GM23338 (cell line): Measurements from ENCODE around the gene TAOK3. TPM values are rescaled to one million over a fixed set of nuclear protein-coding genes. Genes with fewer than 3 reads are reported as not detected.

ENCODE experiments used
- ATAC-seq: fragments of 200-7000 bp; cut with Tn5 transposase; 3 replicates; pipeline ENCODE4 v1.9.1; 2020
- DNase-seq: peaks from one replicate; pipeline ENCODE4 v3.0.0-alpha.2; 2015; ENCODE audit warnings: low spot score
- H2AFZ ChIP-seq: fragments of 200-600 bp; sonication (generic); 2 replicates; pipeline ENCODE4 v1.8.0; 2016; ENCODE audit warnings: antibody characterized with exemption, mild to moderate bottlenecking, moderate library complexity
- H3F3A ChIP-seq: fragments of 200-600 bp; sonication (generic); replicated peaks from 2 replicates; pipeline ENCODE4 v1.8.0; 2017; ENCODE audit warnings: antibody characterized with exemption, mixed run types, low read depth
- H3K27ac ChIP-seq: fragments of 200-600 bp; sonication (generic); 2 replicates; pipeline ENCODE4 v1.6.1; 2016; ENCODE audit warnings: low read depth
- H3K27me3 ChIP-seq: fragments of 200-600 bp; sonication (generic); 2 replicates; pipeline ENCODE4 v1.8.0; 2016; ENCODE audit warnings: mild to moderate bottlenecking, mixed run types, moderate library complexity; ENCODE audit not compliant: insufficient read depth
- H3K36me3 ChIP-seq: fragments of 200-600 bp; sonication (generic); 2 replicates; pipeline ENCODE4 v1.8.0; 2016; ENCODE audit warnings: mild to moderate bottlenecking; ENCODE audit not compliant: insufficient read depth
- H3K4me1 ChIP-seq: fragments of 200-600 bp; sonication (generic); 2 replicates; pipeline ENCODE4 v1.8.0; 2016; ENCODE audit warnings: mild to moderate bottlenecking, moderate library complexity; ENCODE audit not compliant: insufficient read depth
- H3K4me2 ChIP-seq: fragments of 200-600 bp; sonication (generic); 2 replicates; pipeline ENCODE4 v1.7.1; 2017; ENCODE audit warnings: mixed run types
- H3K4me3 ChIP-seq: fragments of 200-600 bp; sonication (generic); 2 replicates; pipeline ENCODE4 v1.6.1; 2016; ENCODE audit warnings: mixed run types
- H3K79me2 ChIP-seq: fragments of 200-600 bp; sonication (generic); replicated peaks from 2 replicates; pipeline ENCODE4 v1.8.0; 2017; ENCODE audit warnings: mild to moderate bottlenecking; ENCODE audit not compliant: insufficient read depth
- H3K9me2 ChIP-seq: fragments of 200-600 bp; sonication (generic); 2 replicates; pipeline ENCODE4 v1.8.0; 2017; ENCODE audit not compliant: insufficient read depth
- H4K20me1 ChIP-seq: fragments of 200-600 bp; sonication (generic); replicated peaks from 2 replicates; pipeline ENCODE4 v1.8.0; 2017; ENCODE audit warnings: mild to moderate bottlenecking; ENCODE audit not compliant: insufficient read depth
- H3K27ac Mint-ChIP-seq: 2 replicates; pipeline ENCODE4 v1.8.0; 2020; ENCODE audit warnings: inconsistent platforms, mild to moderate bottlenecking, moderate library complexity, mixed read lengths
- H3K27me3 Mint-ChIP-seq: 3 replicates; pipeline ENCODE4 v1.8.0; 2022; ENCODE audit warnings: low read depth, mild to moderate bottlenecking, moderate library complexity, mixed read lengths, inconsistent platforms; ENCODE audit not compliant: insufficient read depth, poor library complexity
- H3K36me3 Mint-ChIP-seq: 3 replicates; pipeline ENCODE4 v1.8.0; 2021; ENCODE audit warnings: low read depth, mild to moderate bottlenecking, inconsistent platforms, moderate library complexity, mixed read lengths
- H3K4me1 Mint-ChIP-seq: 3 replicates; pipeline ENCODE4 v1.8.0; 2020; ENCODE audit warnings: mild to moderate bottlenecking, inconsistent platforms, mixed read lengths
- H3K4me3 Mint-ChIP-seq: 3 replicates; pipeline ENCODE4 v1.8.0; 2021; ENCODE audit warnings: moderate library complexity, mild to moderate bottlenecking, inconsistent platforms, mixed read lengths
- H3K9me3 Mint-ChIP-seq: 3 replicates; pipeline ENCODE4 v1.8.0; 2020; ENCODE audit warnings: moderate library complexity, mild to moderate bottlenecking, inconsistent platforms, mixed read lengths
- CREB1 ChIP-seq: fragments of 250-450 bp; sonication (Bioruptor Pico); IDR thresholded peaks from 2 replicates; pipeline ENCODE4 v1.5.0; 2020; ENCODE audit warnings: low read depth, mild to moderate bottlenecking, moderate library complexity
- CTCF ChIP-seq, 2 experiments: fragments of 200-600 bp in 1 of 2; sonication (generic) in 1 of 2; conservative IDR thresholded peaks; 2 replicates each; pipeline versions ENCODE4 v1.5.1 to v1.6.1; 2016 to 2017; ENCODE audit warnings: antibody characterized with exemption in 2 of 2, low read depth in 2 of 2, mild to moderate bottlenecking in 2 of 2, moderate library complexity in 1 of 2
- ETS1 ChIP-seq: IDR thresholded peaks from 2 replicates; pipeline ENCODE4 v1.6.1; 2016; ENCODE audit warnings: antibody characterized with exemption
- EZH2phosphoT487 ChIP-seq: fragments of 200-600 bp; sonication (generic); IDR thresholded peaks from one replicate; pipeline ENCODE4 v1.8.1; 2018; ENCODE audit warnings: antibody characterized with exemption; ENCODE audit not compliant: unreplicated experiment
- NANOG ChIP-seq: IDR thresholded peaks from 2 replicates; pipeline ENCODE4 v1.6.1; 2016; ENCODE audit warnings: antibody characterized with exemption, borderline replicate concordance
- POLR2AphosphoS5 ChIP-seq: IDR thresholded peaks from 2 replicates; pipeline ENCODE4 v1.6.1; 2016; ENCODE audit warnings: antibody characterized with exemption, low read depth
- REST ChIP-seq: IDR thresholded peaks from one replicate; pipeline ENCODE4 v1.6.1; 2018; ENCODE audit warnings: antibody characterized with exemption; ENCODE audit not compliant: unreplicated experiment
- ZNF331 ChIP-seq: fragments of 250-450 bp; sonication (Bioruptor Pico); IDR thresholded peaks from 2 replicates; pipeline ENCODE4 v1.5.0; 2020; ENCODE audit warnings: low read depth, mild to moderate bottlenecking, moderate library complexity
- ZNF462 ChIP-seq: fragments of 250-450 bp; sonication (Bioruptor Pico); IDR thresholded peaks from 2 replicates; pipeline ENCODE4 v1.5.0; 2020; ENCODE audit warnings: mild to moderate bottlenecking, moderate library complexity
- polyA plus RNA-seq: library from polyadenylated mRNA; unstranded; fragments of >200 nt; fragmentation: Nextera tagmentation; extraction: Ambion mirVana; gene quantifications from 2 replicates; pipeline ENCODE4 v1.2.1, GENCODE V29; 2016
- total RNA-seq: library from RNA; depleted of rRNA; stranded (reverse); fragments of >200 nt; shearing (Covaris generic); gene quantifications from 2 replicates; pipeline ENCODE4 v1.2.3, GENCODE V29; 2014

Gene TAOK3
- total and polyA plus RNA-seq, 2 experiments from 2014 or later, result 7.6 to 20.4 TPM

- Histone ChIP-seq H3K4me1 (no peaks in the 10 kb centered on the region), H4K20me1 (no peaks in the 10 kb centered on the region), H3K79me2 (no peaks in the 10 kb centered on the region), H3K36me3 (no peaks in the 10 kb centered on the region; the same call in 1 of the 2 replicates), H3K9me2 (no peaks in the 10 kb centered on the region), H3K27me3 (no peaks in the 10 kb centered on the region), H3K4me2 (no peak overlapping the region), H3K4me3 (no peak overlapping the region), H2AFZ (no peak overlapping the region), H3F3A (no peaks in the 10 kb centered on the region), H3K27ac (no peak overlapping the region)
- Mint-ChIP-seq H3K4me1 (peaks cover 3% of the 10 kb centered on the region), H3K27ac (no peak overlapping the region; the same call in 1 of the 2 replicates), H3K36me3 (peaks cover 3% of the 10 kb centered on the region; the same call in 1 of the 3 replicates), H3K9me3 (no peaks in the 10 kb centered on the region), H3K4me3 (no peak overlapping the region), H3K27me3 (no peaks in the 10 kb centered on the region)
- no peak for TF ChIP-seq ZNF462 (CRISPR knock-in tag)
- TF ChIP-seq NANOG, result no peak
- no peak for TF ChIP-seq CTCF (conservative IDR thresholded peaks at IDR 0.05; ENCODE audit: low read depth in 2 of 2)
- TF ChIP-seq POLR2AphosphoS5, result no peak
- TF ChIP-seq CREB1, result no peak
- no peak for TF ChIP-seq REST
- TF ChIP-seq EZH2phosphoT487, result no peak
- no peak for TF ChIP-seq ETS1
- TF ChIP-seq ZNF331 (CRISPR knock-in tag), result no peak
- DNase-seq (no peak), ATAC-seq (no peak)
These were observed 196.8 kb downstream of the TAOK3 start for GRCh38 chr12:118175823-118176447.
